Stomach smooth muscle (tissue), 2 donors: ENCODE data around the gene SLC26A9.

Experiments used
- H3K27ac ChIP-seq: one replicate; pipeline ENCODE4 v1.7.0; 2013; ENCODE audit warnings: mild to moderate bottlenecking, low read length, inconsistent platforms
- H3K27me3 ChIP-seq, 2 donors: one replicate each; pipeline ENCODE4 v1.7.0; 2013; ENCODE audit warnings: low read length in 2 of 2; ENCODE audit not compliant: insufficient read depth in 2 of 2, control insufficient read depth in 1 of 2
- H3K36me3 ChIP-seq, 2 donors: one replicate each; pipeline ENCODE4 v1.7.0; 2013; ENCODE audit warnings: low read length in 2 of 2; ENCODE audit not compliant: control insufficient read depth in 2 of 2, insufficient read depth in 2 of 2
- H3K4me1 ChIP-seq: one replicate; pipeline ENCODE4 v1.7.0; 2013; ENCODE audit warnings: low read length; ENCODE audit not compliant: control insufficient read depth, insufficient read depth
- H3K4me3 ChIP-seq, 2 donors: one replicate each; pipeline ENCODE4 v1.7.0; 2013; ENCODE audit warnings: low read length in 2 of 2
- H3K9ac ChIP-seq, 2 donors: one replicate each; pipeline ENCODE4 v1.7.0; 2013; ENCODE audit warnings: low read length in 2 of 2, mild to moderate bottlenecking in 1 of 2
- H3K9me3 ChIP-seq, 2 donors: one replicate each; pipeline ENCODE4 v1.7.0; 2013; ENCODE audit warnings: low read length in 2 of 2; ENCODE audit not compliant: control insufficient read depth in 2 of 2
- donor health status: healthy.
- donor health status: Pancreatic carcinoma.

Gene SLC26A9

DNA sequence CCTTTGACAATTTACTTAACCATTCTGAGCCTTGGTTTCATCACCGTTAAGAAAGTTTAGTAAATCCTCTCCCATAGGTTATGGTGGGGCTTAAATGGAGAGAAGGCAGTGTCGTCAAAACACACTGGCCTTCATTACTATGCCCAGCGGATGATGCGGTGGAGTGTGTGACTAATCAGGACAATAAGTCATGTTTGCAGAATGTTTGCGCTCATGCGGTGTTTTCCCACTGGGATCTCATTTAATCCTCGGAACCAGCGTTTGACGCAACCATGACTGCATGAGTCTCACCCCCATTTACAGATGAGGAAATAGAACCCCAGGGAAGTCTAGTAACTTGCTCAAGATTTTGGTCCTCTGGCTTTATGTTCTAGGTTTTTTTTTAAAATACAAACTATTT lies 17.5 kb downstream of the SLC26A9 start:
- Histone ChIP-seq H3K9me3 (no peaks in the 10 kb centered on the region), H3K27me3 (no peaks in the 10 kb centered on the region), H3K36me3 (no peaks in the 10 kb centered on the region), H3K9ac (no peak overlapping the region), H3K27ac (no peak overlapping the region), H3K4me3 (no peak overlapping the region), H3K4me1 (no peaks in the 10 kb centered on the region)

DNA sequence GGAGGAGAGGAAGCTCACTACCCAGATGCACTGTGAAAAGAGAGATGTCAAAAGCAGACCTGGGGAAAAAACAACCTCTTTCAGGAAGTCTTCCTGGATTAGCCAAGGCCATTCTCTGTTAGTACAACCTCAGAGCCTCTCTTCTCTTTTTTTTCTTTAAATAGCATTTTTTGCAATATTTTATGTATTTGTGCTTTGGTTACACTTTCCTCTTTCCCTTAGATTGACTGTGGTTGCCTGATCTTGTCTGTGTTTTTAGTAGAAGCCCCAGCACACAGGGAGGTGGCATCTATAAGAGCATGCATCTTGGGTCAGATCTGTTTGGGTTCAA lies 18.8 kb downstream of the SLC26A9 start:
- Histone ChIP-seq H3K36me3 (no peaks in the 10 kb centered on the region), H3K9me3 (no peaks in the 10 kb centered on the region), H3K4me3 (no peak overlapping the region), H3K27me3 (peaks cover 0 to 2% of the 10 kb centered on the region in 2 donors), H3K4me1 (peaks cover under 1% of the 10 kb centered on the region), H3K27ac (no peak overlapping the region), H3K9ac (no peak overlapping the region)

DNA sequence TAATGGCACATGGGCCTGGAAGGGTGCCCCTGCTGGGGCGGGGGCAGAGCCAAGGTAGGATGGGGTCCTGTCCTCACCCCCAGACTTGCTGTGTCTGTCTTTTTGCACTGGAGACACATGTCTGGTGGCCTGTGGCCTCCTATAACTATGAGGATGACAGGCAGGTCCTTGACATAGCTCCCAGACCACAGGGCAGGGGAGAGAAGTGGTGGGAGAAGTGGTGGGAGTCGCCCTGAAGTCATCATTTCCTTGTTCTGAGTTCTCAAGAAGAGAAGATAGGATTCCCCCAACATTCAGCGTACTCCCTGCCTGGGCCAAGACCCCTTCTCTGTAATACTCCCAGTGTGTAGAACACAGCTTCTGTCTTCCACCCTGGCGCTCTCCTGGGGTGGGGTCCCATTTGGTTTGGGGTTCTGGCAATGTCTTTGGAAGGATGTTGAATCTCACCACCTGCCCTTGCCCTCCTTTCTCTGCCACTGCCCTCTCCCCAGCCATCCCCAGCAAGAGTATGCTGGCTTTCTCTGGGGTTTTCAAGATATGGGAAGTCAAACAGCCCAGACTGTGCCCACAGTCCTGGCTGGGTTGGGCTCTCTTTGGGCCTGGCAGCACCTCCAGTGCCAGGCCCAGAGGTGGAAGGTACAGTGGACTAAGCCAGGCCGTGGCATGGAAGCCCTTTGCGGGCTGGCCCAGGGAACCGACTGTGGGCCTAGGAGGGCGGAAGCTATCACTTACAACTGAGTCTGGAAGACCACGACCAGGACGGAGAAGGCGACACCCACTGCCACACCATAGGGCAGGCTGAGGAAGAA lies 19.4 kb downstream of the SLC26A9 start:
- H3K9ac ChIP-seq, result no peak overlapping the region
- H3K4me1 ChIP-seq, result peaks cover 3% of the 10 kb centered on the region
- no peaks in the 10 kb centered on the region for H3K9me3 ChIP-seq
- no peak overlapping the region for H3K4me3 ChIP-seq
- H3K36me3 ChIP-seq, result no peaks in the 10 kb centered on the region
- peaks cover 0 to 5% of the 10 kb centered on the region in 2 donors for H3K27me3 ChIP-seq
- no peak overlapping the region for H3K27ac ChIP-seq

DNA sequence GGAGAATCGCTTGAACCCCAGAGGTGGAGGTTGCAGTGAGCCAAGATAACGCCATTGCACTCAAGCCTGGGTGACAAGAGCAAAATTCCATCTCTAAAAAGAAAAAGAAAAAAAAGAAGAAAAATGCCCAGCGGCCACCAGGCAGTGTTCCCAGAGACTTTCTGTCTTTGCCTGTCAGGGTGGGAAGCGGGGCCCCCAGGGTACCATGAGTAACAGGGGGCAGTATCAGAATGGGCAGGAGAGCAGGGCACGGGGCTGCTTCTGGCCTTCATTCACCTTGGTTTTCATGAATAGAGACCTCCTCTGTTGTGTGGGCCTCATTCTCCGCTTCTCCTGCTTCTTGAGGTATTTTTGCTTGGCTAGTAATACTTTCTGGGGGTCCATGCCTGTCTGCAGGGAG lies 20.4 kb downstream of the SLC26A9 start:
- Histone ChIP-seq H3K4me1 (peaks cover 3% of the 10 kb centered on the region), H3K4me3 (no peak overlapping the region), H3K9ac (no peak overlapping the region), H3K27me3 (peaks cover 0 to 5% of the 10 kb centered on the region in 2 donors), H3K36me3 (no peaks in the 10 kb centered on the region), H3K27ac (no peak overlapping the region), H3K9me3 (no peaks in the 10 kb centered on the region)

DNA sequence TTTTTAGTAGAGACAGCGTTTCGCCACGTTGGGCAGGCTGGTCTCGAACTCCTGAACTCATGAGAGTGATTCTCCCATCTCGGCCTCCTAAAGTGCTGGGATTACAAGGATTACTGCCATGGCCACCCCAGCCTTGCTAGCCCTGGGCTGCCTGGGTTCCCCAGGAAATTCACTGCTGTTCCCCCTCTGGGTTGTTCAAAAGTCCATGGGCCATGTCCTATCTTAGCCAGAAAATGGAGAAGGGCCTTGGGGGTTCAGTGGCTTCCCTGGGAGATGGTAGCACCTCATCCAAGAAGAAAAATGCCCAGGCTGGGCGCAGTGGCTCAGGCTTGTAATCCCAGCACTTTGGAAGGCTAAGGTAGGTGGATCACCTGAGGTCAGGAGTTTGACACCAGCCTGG lies 20.9 kb downstream of the SLC26A9 start:
- H3K27ac ChIP-seq, result no peak overlapping the region
- H3K4me3 ChIP-seq, result no peak overlapping the region
- no peak overlapping the region for H3K9ac ChIP-seq
- no peaks in the 10 kb centered on the region for H3K9me3 ChIP-seq
- peaks cover 3% of the 10 kb centered on the region for H3K4me1 ChIP-seq
- H3K36me3 ChIP-seq, result no peaks in the 10 kb centered on the region
- peaks cover 0 to 6% of the 10 kb centered on the region in 2 donors for H3K27me3 ChIP-seq

DNA sequence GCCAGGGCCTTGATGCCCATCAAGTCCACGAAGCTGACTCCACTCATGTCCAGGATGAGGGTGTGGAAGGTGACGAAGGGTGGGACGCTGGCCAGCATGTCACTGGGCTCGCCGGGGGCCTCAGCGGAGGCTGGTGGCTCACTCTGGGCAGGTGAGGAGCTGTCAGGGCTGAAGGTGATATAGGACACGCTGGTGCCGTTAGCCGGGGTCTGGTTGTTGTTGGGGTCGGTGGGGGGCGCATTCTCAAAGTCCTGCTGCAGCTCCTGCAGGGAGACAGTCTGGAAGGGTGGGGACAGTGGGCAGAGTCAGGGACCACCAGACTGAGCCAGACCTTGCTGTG lies 21.7 kb downstream of the SLC26A9 start:
- Histone ChIP-seq H3K4me1 (peaks cover 3% of the 10 kb centered on the region), H3K9me3 (no peaks in the 10 kb centered on the region), H3K27me3 (peaks cover 0 to 8% of the 10 kb centered on the region in 2 donors), H3K4me3 (no peak overlapping the region), H3K36me3 (no peaks in the 10 kb centered on the region), H3K27ac (no peak overlapping the region), H3K9ac (no peak overlapping the region)

DNA sequence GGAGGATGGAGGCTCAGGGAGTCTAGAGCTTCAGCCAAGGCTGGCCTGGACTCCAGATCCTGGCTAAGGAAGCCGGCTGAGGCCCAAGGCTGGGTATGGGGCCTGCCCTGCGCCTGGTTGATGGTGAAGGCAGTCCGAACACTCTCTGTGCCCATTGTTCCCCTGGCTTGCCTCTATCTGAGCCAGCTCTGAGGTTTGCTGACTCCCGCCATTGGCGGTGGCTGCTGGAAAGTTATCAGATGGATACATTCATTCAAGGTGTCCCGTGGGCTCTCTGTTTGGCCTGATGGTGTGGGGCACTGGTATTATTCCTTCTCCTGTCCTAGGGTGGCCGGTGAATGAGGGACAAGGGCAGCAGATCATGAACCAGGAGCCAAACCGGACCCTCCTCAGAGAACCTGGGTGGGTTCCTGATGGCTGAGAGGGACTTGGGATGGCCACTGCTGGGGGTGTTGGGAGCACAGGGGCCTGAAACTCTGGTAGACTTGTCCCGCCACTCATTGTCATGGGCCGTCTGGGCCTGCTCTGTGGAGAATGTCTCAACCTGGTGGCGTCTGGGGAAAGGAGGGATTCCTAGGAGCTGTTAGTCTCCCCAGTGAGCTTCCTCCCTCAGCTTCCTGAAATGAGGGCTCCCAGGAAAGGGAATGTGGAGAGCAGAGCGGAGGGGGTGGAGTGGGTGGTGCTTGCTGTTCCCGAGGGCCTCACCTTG lies 22.2 kb downstream of the SLC26A9 start:
- Histone ChIP-seq H3K27me3 (peaks cover 0 to 8% of the 10 kb centered on the region in 2 donors), H3K4me1 (peaks cover 3% of the 10 kb centered on the region), H3K36me3 (no peaks in the 10 kb centered on the region), H3K9ac (no peak overlapping the region), H3K27ac (no peak overlapping the region), H3K9me3 (no peaks in the 10 kb centered on the region), H3K4me3 (no peak overlapping the region)

DNA sequence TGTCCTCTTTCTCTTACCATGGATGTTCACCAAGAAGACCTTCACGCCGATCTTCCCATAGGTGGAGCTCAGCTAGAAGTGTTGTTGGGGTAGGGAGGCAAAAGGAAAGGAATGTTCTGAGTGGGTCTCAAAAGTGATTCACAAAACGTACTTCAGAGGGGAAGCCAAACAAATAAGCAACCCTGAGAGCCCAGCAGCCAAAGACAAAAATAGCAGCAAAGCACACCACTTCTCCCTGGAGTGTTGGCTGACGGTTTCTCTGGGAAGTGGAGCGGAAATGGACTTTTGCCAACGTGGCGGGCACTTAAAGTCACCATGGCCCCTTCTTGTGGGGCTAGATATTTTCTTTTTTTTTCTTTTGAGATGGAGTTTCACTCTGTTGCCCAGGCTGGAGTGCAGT lies 23.1 kb downstream of the SLC26A9 start:
- H3K27ac ChIP-seq, result no peak overlapping the region
- no peaks in the 10 kb centered on the region for H3K9me3 ChIP-seq
- no peak overlapping the region for H3K9ac ChIP-seq
- H3K4me3 ChIP-seq, result no peak overlapping the region
- H3K36me3 ChIP-seq, result no peaks in the 10 kb centered on the region
- peaks cover 3% of the 10 kb centered on the region for H3K4me1 ChIP-seq
- peaks cover 3 to 11% of the 10 kb centered on the region in 2 donors for H3K27me3 ChIP-seq

DNA sequence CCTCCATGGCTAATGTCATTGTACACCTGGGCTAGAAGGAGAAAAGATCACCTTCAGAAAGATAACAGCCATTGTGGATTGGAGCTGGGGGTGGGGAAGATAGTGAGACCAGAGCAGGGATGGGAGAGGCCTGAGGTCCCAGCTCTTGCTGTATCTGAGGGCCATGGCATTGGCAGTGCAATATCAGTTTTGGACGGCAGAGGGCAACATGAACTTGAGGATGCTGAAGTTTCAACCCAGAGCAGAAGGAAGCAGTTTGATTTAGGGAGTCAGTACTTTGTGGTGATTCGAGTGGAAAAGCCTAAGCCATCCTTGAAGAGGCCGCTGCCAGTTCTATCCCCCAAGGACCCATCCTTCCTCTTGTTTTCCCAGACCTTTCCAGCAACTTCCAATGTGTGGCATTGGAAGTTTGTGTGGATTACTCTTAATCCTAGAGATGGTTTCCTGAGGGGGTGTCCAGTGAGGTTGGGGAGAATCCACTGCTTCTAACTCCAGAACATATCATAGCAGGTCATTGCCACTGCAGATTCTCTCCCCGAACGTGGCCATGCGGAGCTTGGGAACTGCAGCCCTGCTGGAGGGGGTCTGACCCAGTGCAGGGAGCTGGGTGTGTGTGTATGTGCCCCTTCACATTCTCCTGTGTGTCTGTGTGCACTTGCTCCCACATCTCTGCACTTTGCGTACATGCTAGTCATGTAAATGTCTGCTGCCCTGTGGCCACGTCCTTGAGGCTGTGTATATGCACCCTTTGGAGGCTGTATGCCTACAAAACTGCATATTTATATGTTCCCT lies 24.1 kb downstream of the SLC26A9 start:
- H3K27me3 ChIP-seq, result peaks cover 7 to 11% of the 10 kb centered on the region in 2 donors
- no peaks in the 10 kb centered on the region for H3K36me3 ChIP-seq
- peaks cover 8% of the 10 kb centered on the region for H3K4me1 ChIP-seq
- no peaks in the 10 kb centered on the region for H3K9me3 ChIP-seq
- H3K27ac ChIP-seq, result no peak overlapping the region
- no peak overlapping the region for H3K9ac ChIP-seq
- no peak overlapping the region for H3K4me3 ChIP-seq

DNA sequence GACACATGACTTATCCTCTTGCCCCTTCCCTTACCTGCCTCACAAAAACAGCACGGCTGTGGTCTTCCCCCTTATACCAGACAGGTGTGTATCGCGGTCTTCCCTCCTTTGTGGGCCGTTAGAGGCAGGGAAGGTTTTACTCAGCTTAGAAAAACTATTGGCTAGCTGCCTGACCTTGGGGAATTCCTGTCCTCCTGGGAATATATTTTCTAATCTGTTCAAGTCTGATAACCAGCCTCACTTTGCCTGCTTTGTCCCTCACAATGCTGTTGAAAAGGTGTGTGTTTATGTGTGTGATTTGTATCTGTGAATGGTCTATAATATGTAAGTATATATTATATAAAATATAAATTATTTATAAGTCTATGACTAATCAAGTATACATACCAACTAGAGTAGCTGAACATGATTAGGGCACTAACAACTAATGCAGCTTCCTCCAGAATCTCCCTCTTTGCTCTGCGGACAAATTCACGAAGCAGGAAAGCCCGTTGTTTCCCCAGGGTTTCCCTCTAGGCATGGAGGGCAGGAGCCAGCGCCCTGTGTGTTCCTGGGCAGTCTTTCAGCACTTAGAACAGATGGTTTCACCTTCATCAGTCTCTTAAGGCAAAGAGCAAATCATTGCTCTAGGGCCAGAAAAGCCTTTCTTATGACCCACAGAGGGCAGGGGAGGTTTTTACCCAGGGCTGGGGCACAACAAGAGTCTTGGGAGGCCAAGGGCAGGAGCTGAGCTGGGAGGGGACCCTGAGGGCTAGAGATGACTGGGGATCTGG lies 25.6 kb downstream of the SLC26A9 start:
- Histone ChIP-seq H3K4me1 (peaks cover 10% of the 10 kb centered on the region), H3K9me3 (no peaks in the 10 kb centered on the region), H3K4me3 (no peak overlapping the region), H3K27ac (no peak overlapping the region), H3K27me3 (peaks cover 7 to 11% of the 10 kb centered on the region in 2 donors), H3K36me3 (no peaks in the 10 kb centered on the region), H3K9ac (no peak overlapping the region)
